SIG-M5 (cell line): Measurements from ENCODE around the gene VPREB3.

ENCODE experiments used
- DNase-seq: peaks from one replicate; lab custom pipeline; 2025; lab: John Stamatoyannopoulos, UW

The VPREB3 gene

GRCh38 chr22:23764899-23765881 is 11.0 kb upstream of the VPREB3 start:
- no peak for DNase-seq

GRCh38 chr22:23763954-23764353 is 9.7 kb upstream of the VPREB3 start:
- DNase-seq, result no peak

GRCh38 chr22:23763579-23763945 is 9.3 kb upstream of the VPREB3 start:
- no peak for DNase-seq

GRCh38 chr22:23762842-23763578 is 8.8 kb upstream of the VPREB3 start, which contains the start of gene C22orf15:
C22orf15 (plus strand) TSS chr22:23762990; CDS start chr22:23763307, 317 bp downstream.
- DNase-seq, result no peak

- no peak for DNase-seq
Measured at GRCh38 chr22:23760056-23760455, 5.8 kb upstream of the VPREB3 start.

GRCh38 chr22:23759566-23759965 is 5.3 kb upstream of the VPREB3 start:
- no peak for DNase-seq

- DNase-seq, result no peak
Measured at GRCh38 chr22:23756891-23757290, 2.7 kb upstream of the VPREB3 start.

- DNase-seq, result no peak
Measured at GRCh38 chr22:23755711-23756110, 1.5 kb upstream of the VPREB3 start.

GRCh38 chr22:23754980-23755636 is 883 bp upstream of the VPREB3 start:
- DNase-seq, result no peak

GRCh38 chr22:23753385-23753784 is 840 bp downstream of the VPREB3 start:
- no peak for DNase-seq

- no peak for DNase-seq
Measured at GRCh38 chr22:23752750-23753149, 1.5 kb downstream of the VPREB3 start.

GRCh38 chr22:23752090-23752691 is 2.0 kb downstream of the VPREB3 start:
- no peak for DNase-seq

GRCh38 chr22:23751441-23751996 is 2.7 kb downstream of the VPREB3 start:
- no peak for DNase-seq

GRCh38 chr22:23750714-23751440 is 3.3 kb downstream of the VPREB3 start, which contains the start of gene ZNF70:
ZNF70 (minus strand) TSS chr22:23751112; CDS start chr22:23745140, 5,972 bp downstream.
- no peak for DNase-seq

- DNase-seq, result no peak
Measured at GRCh38 chr22:23750367-23750713, 3.9 kb downstream of the VPREB3 start.

GRCh38 chr22:23749841-23750301 is 4.4 kb downstream of the VPREB3 start:
- DNase-seq, result no peak

GRCh38 chr22:23745791-23746190 is 8.4 kb downstream of the VPREB3 start:
- no peak for DNase-seq

- DNase-seq, result no peak
Measured at GRCh38 chr22:23744485-23744884, 9.7 kb downstream of the VPREB3 start.

GRCh38 chr22:23744001-23744400 is 10.2 kb downstream of the VPREB3 start:
- no peak for DNase-seq

- DNase-seq, result no peak
Measured at GRCh38 chr22:23743303-23743705, 10.9 kb downstream of the VPREB3 start.
